ENCODE results near the gene EXOC2.

The EXOC2 gene

DNA sequence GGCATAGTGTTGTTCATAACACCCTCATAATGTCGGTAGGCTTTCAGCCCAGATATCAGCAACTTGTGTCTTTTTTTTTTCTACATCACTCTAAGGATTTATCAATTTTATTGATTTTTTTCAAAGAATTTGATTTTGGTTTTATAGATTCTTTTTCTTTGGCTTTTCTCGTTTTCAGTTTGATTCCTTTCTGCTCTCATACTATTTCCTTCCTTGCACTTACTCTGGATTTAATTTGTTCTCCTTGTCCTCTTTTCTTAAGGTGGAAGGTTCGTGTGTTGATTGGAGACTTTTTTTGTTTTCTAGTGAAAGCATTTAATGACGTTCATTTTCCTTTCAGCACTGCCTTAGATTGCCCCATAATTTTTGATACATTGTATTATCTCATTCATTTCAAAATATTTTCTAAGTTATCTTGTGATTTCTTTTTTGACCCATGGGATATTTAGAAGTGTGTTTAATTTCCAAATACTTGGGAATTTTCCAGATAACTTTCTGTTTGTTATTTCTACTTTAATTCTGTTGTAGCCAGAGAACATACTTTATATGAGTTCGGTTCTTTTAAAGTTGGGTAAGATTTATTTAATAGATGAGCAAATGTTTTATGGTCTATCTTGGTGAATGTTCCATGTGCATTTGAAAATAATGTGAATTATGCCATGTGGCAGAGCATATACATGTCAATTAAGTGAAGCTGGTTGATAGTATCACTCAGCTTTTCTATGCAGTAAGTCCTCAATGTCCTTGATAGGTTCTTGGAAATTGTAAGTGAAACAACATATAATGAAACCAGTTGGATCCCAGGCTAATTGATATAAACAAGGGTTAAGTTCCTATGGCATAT is 238.6 kb downstream of the EXOC2 start:
- DNase-seq (ENCODE audit: low read depth), result no peak
- TF ChIP-seq MYC (IDR thresholded peaks at IDR 0.05; ENCODE audit: low read depth, low read length) (no peak), POLR2A (IDR thresholded peaks at IDR 0.05; ENCODE audit: extremely low read depth, insufficient read length) (no peak), MAX (IDR thresholded peaks at IDR 0.05; ENCODE audit: low read depth, low read length) (no peak)
- TF ChIP-seq, protein P1, sequence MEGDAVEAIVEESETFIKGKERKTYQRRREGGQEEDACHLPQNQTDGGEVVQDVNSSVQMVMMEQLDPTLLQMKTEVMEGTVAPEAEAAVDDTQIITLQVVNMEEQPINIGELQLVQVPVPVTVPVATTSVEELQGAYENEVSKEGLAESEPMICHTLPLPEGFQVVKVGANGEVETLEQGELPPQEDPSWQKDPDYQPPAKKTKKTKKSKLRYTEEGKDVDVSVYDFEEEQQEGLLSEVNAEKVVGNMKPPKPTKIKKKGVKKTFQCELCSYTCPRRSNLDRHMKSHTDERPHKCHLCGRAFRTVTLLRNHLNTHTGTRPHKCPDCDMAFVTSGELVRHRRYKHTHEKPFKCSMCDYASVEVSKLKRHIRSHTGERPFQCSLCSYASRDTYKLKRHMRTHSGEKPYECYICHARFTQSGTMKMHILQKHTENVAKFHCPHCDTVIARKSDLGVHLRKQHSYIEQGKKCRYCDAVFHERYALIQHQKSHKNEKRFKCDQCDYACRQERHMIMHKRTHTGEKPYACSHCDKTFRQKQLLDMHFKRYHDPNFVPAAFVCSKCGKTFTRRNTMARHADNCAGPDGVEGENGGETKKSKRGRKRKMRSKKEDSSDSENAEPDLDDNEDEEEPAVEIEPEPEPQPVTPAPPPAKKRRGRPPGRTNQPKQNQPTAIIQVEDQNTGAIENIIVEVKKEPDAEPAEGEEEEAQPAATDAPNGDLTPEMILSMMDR (IDR thresholded peaks at IDR 0.05; ENCODE audit: low read depth, low read length), result no peak
- H3K4me3 ChIP-seq (ENCODE audit: low read depth, low read length), result no peak overlapping the region

- TF ChIP-seq, protein P1 (IDR thresholded peaks at IDR 0.05; ENCODE audit: low read depth, low read length), result no peak
- TF ChIP-seq POLR2A (IDR thresholded peaks at IDR 0.05; ENCODE audit: extremely low read depth, insufficient read length) (no peak), MAX (IDR thresholded peaks at IDR 0.05; ENCODE audit: low read depth, low read length) (no peak), MYC (IDR thresholded peaks at IDR 0.05; ENCODE audit: low read depth, low read length) (no peak)
- no peak for DNase-seq (ENCODE audit: low read depth)
- H3K4me3 ChIP-seq (ENCODE audit: low read depth, low read length), result no peak overlapping the region
Observed at GRCh38 chr6:453152-453551, 239.8 kb downstream of the EXOC2 start.

DNA sequence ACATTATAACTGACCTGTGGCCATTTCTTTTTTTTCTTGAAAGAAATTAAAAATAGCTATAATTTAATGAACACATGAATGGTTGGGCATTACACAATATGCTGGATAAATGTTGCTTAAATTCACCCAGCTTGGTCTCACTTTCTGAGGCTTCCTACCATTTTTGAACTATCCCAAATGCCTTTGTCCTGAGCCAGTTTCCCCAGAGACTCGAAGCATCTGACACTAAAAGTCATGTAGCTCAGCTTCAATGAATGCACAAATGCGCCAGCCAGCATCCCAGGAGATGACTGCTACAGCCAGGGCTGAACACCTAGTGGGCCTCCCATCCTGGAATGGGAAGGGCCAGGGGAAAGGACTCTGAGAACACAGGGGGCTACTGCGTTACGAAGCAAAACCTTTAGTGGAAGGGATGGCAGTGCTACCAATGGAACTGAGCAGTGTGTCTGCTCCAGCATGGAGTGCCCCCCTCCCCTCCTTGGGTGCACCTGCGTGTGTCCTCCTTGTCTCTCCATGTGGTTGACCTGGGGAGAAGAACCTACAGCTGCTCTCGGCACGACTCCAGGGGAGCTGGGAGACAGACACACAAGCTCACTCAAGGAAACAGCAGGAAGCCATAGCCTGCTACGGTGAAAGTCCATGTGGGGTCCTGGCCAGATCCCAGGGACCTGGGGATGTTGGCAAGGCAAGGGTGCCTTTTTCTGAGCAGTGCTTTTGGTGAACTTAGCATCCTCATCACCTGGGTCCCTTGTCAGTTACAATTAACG is 240.5 kb downstream of the EXOC2 start:
- DNase-seq (ENCODE audit: low read depth), result no peak

DNA sequence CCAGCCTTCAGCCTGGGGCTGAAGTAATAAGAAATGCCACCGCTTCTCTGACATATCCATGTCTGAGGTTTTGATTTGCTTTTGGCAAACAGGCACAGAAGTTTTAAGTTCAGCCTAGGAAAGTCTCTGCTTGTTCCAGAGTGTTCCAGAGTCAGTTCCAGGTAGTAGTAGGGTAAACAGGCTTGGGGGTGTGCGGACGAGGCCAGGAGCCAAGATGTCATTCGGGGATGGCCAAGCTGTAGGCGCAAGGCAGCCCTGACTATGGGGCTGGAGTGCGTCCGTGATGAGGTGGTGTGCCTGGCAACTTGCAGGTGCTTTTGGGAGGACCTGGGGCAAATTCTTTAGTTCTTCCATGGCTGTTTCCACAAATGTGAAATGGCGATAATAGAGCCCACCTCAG is 241.1 kb downstream of the EXOC2 start:
- no peak for DNase-seq (ENCODE audit: low read depth)
- TF ChIP-seq POLR2A (IDR thresholded peaks at IDR 0.05; ENCODE audit: extremely low read depth, insufficient read length) (no peak), MYC (IDR thresholded peaks at IDR 0.05; ENCODE audit: low read depth, low read length) (no peak), MAX (IDR thresholded peaks at IDR 0.05; ENCODE audit: low read depth, low read length) (no peak)
- TF ChIP-seq, protein P1 (IDR thresholded peaks at IDR 0.05; ENCODE audit: low read depth, low read length), result no peak
- H3K4me3 ChIP-seq (ENCODE audit: low read depth, low read length), result no peak overlapping the region

More for the DNA sequence above, 240.5 kb downstream of the EXOC2 start:
- no peak overlapping the region for H3K4me3 ChIP-seq (ENCODE audit: low read depth, low read length)
- TF ChIP-seq, protein P1 (IDR thresholded peaks at IDR 0.05; ENCODE audit: low read depth, low read length), result no peak
- TF ChIP-seq MYC (IDR thresholded peaks at IDR 0.05; ENCODE audit: low read depth, low read length), result no peak
- TF ChIP-seq POLR2A (IDR thresholded peaks at IDR 0.05; ENCODE audit: extremely low read depth, insufficient read length), result no peak
- no peak for TF ChIP-seq MAX (IDR thresholded peaks at IDR 0.05; ENCODE audit: low read depth, low read length)

DNA sequence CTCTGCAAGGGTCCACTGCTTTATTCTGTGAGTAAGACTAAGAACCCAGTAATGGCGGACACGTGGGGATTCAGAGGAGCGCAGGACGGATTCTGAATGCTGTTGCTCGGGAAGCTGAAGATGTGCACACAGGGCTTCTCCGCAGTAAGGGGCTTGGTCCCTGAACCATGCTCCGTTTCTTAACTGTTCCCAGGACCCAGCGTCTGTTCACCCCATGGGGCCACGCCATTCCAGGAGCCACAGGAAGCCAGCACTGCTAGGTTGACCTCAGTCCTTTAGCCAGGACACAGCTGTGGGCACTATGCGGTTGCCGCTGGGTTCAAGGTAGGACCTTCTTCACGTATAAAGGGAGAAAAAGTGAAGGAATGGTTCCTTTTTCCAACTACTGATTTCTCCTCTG is 241.6 kb downstream of the EXOC2 start:
- H3K4me3 ChIP-seq (ENCODE audit: low read depth, low read length), result no peak overlapping the region
- TF ChIP-seq MYC (IDR thresholded peaks at IDR 0.05; ENCODE audit: low read depth, low read length) (no peak), POLR2A (IDR thresholded peaks at IDR 0.05; ENCODE audit: extremely low read depth, insufficient read length) (no peak), MAX (IDR thresholded peaks at IDR 0.05; ENCODE audit: low read depth, low read length) (no peak)
- TF ChIP-seq, protein P1 (IDR thresholded peaks at IDR 0.05; ENCODE audit: low read depth, low read length), result no peak
- no peak for DNase-seq (ENCODE audit: low read depth)
